GM18861 (cell line): Measurements from ENCODE around the gene ANXA4.

Experiments
- ATAC-seq: cut with Tn5 transposase; IDR thresholded peaks from one replicate; pipeline ENCODE4 v1.9.1; 2021; ENCODE audit not compliant: unreplicated experiment

The ANXA4 gene

GRCh38 chr2:69741575-69742321 lies at the start of gene ANXA4:
ANXA4 (plus strand) TSS chr2:69742134; CDS start chr2:69781566, 39,432 bp downstream.
- ATAC-seq: peak; percentile 79

DNA sequence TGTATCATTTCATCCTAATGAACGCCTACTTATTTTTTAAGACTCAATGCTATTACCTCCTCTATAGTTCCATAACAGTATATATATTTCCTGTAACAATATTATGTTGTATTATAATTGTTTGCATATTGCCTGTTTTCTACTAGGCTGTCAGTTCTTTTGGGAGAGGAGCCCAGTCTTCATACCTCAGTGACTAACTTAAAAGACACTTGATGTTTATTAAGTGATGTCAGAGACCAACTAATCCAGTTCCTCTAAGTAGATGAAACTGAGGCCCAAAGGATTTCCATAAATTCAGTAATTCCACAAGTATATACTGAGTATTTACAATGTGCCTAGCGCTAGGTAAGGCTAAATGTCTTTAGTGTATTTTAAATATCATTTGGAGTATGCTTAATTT lies 49.5 kb upstream of the ANXA4 start:
- ATAC-seq: no peak

- peak; percentile 88 for ATAC-seq
Measured at GRCh38 chr2:69693059-69693774, 48.7 kb upstream of the ANXA4 start.

GRCh38 chr2:69693775-69694450 lies 48.0 kb upstream of the ANXA4 start:
- peak; percentile 24 for ATAC-seq

DNA sequence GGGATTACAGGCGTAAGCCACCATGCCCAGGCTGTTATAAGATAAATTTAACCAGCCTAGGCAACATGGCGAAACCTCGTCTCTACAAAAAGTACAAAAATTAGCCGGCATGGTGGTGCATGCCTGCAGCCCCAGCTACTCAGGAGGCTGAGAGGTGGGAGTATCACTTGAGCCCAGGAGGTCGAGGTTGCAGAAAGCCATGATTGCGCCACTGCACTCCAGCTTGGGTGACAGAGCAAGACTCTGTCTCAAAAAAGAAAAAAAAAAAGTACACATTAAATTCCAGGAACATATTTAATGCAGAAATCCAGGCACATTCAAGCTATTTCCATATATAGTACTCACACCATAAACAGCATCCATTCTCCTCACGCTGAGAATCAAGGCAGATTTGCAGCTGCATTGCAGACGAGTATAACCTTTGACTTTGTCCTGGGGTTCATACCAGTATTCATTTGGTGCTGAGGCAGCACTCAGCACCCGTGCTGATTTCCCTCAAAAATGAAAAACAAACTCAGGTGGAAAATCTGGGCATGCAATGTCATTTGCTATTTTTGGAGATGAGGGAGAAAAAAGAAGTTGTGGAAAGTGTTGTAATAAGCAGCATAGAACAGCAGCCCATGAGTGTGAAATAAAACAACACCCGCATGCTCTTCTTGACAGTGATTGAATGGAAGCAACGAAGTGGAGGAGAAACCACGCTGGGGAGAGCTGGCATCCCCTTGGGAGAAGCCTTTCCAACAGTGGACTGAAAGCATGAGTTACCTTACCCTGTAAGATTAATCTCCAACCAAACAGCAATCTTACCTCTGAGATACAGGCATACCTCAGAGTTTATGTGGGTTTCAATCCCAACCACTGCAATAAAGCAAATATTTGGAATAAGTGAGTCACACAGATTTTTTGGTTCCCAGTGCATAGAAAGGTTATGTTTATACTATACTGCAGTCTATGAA lies 46.8 kb upstream of the ANXA4 start:
- ATAC-seq: no peak

GRCh38 chr2:69695850-69696216 lies 46.1 kb upstream of the ANXA4 start:
- no peak for ATAC-seq

- no peak for ATAC-seq
Measured at GRCh38 chr2:69700381-69700780, 41.6 kb upstream of the ANXA4 start.

- no peak for ATAC-seq
Measured at GRCh38 chr2:69701100-69701945, 40.6 kb upstream of the ANXA4 start.

DNA sequence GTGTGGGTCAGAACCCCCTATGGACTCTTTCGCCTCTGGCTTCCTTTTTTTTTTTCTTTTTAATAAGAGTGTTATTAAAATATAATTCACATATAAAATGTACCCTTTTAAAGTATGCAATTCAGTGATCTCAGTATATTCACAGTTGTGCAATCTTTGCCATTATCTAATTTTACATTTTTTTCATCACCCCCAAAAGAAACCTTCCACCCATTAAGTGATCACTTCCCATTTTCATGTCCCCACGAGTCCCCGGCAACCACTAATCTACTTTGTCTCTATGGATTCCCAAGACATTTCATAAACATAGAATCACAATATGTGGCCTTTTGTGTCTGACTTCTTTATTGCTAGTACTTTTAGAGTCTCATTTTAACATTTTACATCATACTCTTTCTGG lies 38.7 kb upstream of the ANXA4 start:
- ATAC-seq: no peak

DNA sequence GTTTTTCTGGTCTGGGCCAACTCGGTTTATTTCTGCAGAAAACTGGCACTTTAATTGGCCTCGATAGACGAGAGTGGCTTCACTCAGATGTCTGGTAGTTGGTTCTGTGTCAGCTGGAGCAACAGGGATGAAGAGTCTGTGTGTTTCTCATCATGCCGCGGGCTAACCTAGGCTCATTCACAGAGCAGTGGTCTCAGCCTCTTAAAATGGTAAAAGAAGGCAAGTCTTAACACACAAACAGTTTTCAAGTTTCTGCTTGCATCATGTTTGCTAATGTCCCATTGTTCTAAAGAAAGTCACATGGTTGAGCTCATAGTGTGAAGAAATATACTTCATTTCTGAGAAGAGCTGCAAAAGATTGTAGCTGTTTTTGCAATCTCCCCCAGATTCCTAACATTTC lies 37.5 kb upstream of the ANXA4 start:
- ATAC-seq: no peak

GRCh38 chr2:69709290-69709689 lies 32.6 kb upstream of the ANXA4 start:
- ATAC-seq: no peak

DNA sequence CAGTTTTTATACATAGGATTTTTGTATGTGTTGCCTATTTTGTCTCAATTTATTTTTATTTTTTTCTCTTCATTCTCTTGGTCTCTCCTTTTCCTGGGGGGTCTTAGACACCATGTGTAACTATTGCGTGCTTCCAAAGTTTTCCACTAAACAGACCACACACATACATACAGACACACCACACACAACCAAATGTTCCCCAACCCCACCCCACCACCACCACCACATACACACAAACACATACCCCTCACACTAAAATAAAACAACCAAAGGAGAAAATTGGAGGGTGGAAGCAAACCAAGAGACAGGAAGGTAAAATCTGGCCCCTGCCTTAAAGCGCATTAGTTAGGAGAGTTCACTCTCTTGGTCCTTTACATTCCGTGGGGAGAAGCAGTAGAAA lies 30.0 kb upstream of the ANXA4 start:
- no peak for ATAC-seq

GRCh38 chr2:69714024-69714423 lies 27.9 kb upstream of the ANXA4 start:
- ATAC-seq: no peak

GRCh38 chr2:69714539-69715220 lies 27.3 kb upstream of the ANXA4 start:
- ATAC-seq: peak; percentile 80

DNA sequence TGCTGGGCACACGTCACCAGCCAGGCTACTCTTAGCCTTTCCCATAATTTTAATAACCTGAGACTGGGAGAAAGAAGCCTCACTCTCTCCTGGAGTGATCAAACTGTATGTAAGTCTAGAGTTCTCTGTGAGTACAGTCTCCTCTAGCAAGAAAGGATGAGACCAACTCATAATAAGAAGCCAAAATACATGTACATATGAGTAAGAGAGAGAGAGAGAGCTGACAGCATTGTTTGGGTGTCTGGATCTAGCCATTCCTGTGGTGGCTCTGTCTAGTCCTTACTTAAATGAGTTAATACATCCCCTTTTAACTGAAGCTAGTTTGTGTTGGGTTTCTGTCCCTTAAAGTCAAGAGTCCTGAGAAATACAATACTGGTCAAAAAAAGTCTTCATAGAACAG lies 26.0 kb upstream of the ANXA4 start:
- ATAC-seq: no peak

GRCh38 chr2:69716555-69717120 lies 25.3 kb upstream of the ANXA4 start:
- ATAC-seq: no peak

DNA sequence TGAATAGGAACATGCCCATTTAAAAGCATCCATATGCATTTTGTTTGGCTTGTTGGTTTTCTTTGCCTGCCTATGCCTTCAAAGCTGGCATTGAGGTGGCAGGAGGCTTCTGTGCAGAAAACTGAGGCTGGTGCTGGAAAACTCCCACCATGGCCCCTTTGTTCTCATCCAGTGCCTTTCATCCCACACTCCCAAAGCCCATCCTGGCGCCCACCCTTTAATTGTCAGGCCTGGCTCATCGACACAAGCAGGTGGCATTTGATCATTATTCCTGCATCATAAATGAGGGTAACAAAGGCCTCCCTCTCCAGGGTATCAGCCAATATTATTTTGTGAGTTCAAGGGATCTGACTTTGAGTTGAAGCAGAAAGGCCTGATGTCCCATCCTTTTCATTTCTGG lies 24.7 kb upstream of the ANXA4 start:
- ATAC-seq: no peak

DNA sequence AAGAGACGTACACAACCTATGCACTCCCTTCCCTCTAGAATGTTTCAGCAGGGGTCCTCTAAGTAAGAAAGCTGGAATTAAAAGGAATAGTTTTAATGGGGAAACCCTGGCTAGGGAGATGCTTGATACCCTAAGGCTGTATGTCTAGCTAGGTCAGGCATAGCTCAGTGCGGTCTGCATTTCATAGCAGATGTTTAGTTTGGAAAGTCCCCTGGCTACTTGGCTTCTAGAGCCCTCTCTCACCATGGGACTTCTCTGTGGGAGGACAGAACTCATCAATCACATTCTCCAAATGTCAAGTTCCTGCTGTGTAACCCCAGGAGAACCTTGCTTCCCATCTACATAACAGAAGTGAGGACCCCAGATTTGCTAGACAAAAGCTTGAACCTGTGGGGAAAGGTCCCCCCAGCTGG lies 24.1 kb upstream of the ANXA4 start:
- ATAC-seq: no peak

- no peak for ATAC-seq
Measured at GRCh38 chr2:69718338-69718965, 23.5 kb upstream of the ANXA4 start.
